Uterus (tissue), 4 donors: ENCODE measurements around the gene PKNOX2. TPM values are rescaled to one million over a fixed set of nuclear protein-coding genes. Genes with fewer than 3 reads are reported as not detected.

ENCODE experiments used
- DNase-seq, 2 donors: peaks; one replicate each; pipeline ENCODE4 v3.0.0-alpha.2; 2019 to 2020
- H3K27ac ChIP-seq, 2 donors: fragments of 200-600 bp; sonication (generic); 1 replicate in 1 of 2; 2 replicates in 1 of 2; pipeline ENCODE4 v1.5.1; 2016 to 2018
- H3K27me3 ChIP-seq, 2 donors: fragments of 200-600 bp; sonication (generic); one replicate each; pipeline ENCODE4 v1.5.1; 2018 to 2019; ENCODE audit warnings: control low read depth in 1 of 2
- H3K36me3 ChIP-seq, 2 donors: fragments of 200-600 bp; sonication (generic); one replicate each; pipeline ENCODE4 v1.5.1; 2019; ENCODE audit warnings: control low read depth in 1 of 2
- H3K4me1 ChIP-seq, 2 donors: fragments of 200-600 bp; sonication (generic); one replicate each; pipeline ENCODE4 v1.5.1; 2018 to 2019; ENCODE audit warnings: control low read depth in 1 of 2
- H3K4me3 ChIP-seq, 2 donors: fragments of 200-600 bp; sonication (generic); 1 replicate in 1 of 2; 2 replicates in 1 of 2; pipeline ENCODE4 v1.5.1; 2018 to 2019; ENCODE audit warnings: mild to moderate bottlenecking in 1 of 2
- H3K9me3 ChIP-seq, 2 donors: fragments of 200-600 bp; sonication (generic); one replicate each; pipeline ENCODE4 v1.5.1; 2019; ENCODE audit warnings: control low read depth in 1 of 2
- POLR2A ChIP-seq, 2 donors: fragments of 450-650 bp; IDR thresholded peaks; one replicate each; pipeline ENCODE4 v1.6.1; 2016; ENCODE audit warnings: antibody characterized with exemption in 2 of 2, mild to moderate bottlenecking in 1 of 2, moderate library complexity in 1 of 2
- intact Hi-C: fragments of 100-400 bp; cut with DNase I; formaldehyde crosslinking; loops from one replicate; pipeline ENCODE4 v1.15.1; 2023; ENCODE audit warnings: low total_unique reads
- total RNA-seq, 4 donors: library from RNA; depleted of rRNA in 3 of 4; stranded (reverse); fragments of >200 nt in 3 of 4; gene quantifications; one replicate each; pipeline versions ENCODE4 v1.1.0 to v1.2.4, GENCODE V29; 2014 to 2023
- TF ChIP-seq, protein P1 (sequence below), 4 experiments: fragments of 200-600 bp in 2 of 4; fragments of 450-650 bp in 2 of 4; sonication (generic) in 2 of 4; IDR thresholded peaks; one replicate each; pipeline ENCODE4 v1.5.1; 2016 to 2019; ENCODE audit warnings: antibody characterized with exemption in 4 of 4, mild to moderate bottlenecking in 2 of 4, moderate library complexity in 1 of 4
- donor health status: DM: yes; HTN: yes; CAD: no.

The PKNOX2 gene
- total RNA-seq, 4 donors from 2014 or later: 0.29 to 22.7 (median 3.3) TPM

DNA sequence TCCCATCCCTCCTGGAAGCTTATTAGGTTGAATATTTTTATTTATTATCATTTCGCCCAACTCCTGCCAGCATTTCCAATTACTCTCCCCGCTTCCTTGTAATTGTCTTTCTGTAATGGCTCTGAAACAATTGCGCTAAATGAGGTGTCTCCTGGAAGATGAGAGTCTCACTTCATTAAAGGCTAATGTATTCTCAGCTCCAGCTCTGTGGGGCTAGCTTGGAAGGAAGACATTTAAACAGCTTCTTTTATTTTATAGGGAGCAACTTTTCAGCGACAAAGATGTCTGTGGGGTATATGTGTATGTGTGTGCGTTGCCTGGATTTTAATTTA lies 86.6 kb downstream of the PKNOX2 start:
- Histone ChIP-seq H3K27ac (no peak overlapping the region), H3K9me3 (no peaks in the 10 kb centered on the region), H3K4me1 (no peaks in the 10 kb centered on the region), H3K36me3 (no peaks in the 10 kb centered on the region), H3K4me3 (no peak overlapping the region), H3K27me3 (no peaks in the 10 kb centered on the region)
- DNase-seq: no peak
- intact Hi-C loops: no loop called here
- TF ChIP-seq, protein P1, sequence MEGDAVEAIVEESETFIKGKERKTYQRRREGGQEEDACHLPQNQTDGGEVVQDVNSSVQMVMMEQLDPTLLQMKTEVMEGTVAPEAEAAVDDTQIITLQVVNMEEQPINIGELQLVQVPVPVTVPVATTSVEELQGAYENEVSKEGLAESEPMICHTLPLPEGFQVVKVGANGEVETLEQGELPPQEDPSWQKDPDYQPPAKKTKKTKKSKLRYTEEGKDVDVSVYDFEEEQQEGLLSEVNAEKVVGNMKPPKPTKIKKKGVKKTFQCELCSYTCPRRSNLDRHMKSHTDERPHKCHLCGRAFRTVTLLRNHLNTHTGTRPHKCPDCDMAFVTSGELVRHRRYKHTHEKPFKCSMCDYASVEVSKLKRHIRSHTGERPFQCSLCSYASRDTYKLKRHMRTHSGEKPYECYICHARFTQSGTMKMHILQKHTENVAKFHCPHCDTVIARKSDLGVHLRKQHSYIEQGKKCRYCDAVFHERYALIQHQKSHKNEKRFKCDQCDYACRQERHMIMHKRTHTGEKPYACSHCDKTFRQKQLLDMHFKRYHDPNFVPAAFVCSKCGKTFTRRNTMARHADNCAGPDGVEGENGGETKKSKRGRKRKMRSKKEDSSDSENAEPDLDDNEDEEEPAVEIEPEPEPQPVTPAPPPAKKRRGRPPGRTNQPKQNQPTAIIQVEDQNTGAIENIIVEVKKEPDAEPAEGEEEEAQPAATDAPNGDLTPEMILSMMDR (IDR thresholded peaks at IDR 0.05): no peak
- no peak for TF ChIP-seq POLR2A (IDR thresholded peaks at IDR 0.05)

DNA sequence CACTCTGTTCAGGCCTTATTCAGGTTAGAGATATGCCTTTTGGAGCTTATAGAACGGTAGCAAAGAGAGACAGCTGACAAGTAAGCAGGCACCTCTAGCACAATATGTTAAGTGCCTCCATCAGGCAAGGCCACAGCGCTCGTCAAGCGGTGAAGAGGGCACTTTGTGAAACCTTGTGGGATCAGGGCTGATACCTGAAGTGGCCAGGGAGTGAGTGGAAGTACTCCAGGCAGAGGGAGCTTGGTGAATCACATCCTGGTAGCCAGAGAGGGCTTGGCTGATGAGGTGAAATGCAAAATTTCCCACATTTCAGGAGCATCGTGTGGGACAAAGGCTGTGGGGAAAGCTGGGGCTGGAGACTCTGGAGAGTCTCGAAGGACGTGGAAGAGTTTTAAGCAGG lies 87.4 kb downstream of the PKNOX2 start:
- no peaks in the 10 kb centered on the region for H3K36me3 ChIP-seq
- no peak overlapping the region for H3K27ac ChIP-seq
- no peaks in the 10 kb centered on the region for H3K4me1 ChIP-seq
- TF ChIP-seq, protein P1 (IDR thresholded peaks at IDR 0.05): no peak
- H3K9me3 ChIP-seq: no peaks in the 10 kb centered on the region
- intact Hi-C loops: no loop called here
- H3K4me3 ChIP-seq: no peak overlapping the region
- no peak for DNase-seq
- H3K27me3 ChIP-seq: no peaks in the 10 kb centered on the region

DNA sequence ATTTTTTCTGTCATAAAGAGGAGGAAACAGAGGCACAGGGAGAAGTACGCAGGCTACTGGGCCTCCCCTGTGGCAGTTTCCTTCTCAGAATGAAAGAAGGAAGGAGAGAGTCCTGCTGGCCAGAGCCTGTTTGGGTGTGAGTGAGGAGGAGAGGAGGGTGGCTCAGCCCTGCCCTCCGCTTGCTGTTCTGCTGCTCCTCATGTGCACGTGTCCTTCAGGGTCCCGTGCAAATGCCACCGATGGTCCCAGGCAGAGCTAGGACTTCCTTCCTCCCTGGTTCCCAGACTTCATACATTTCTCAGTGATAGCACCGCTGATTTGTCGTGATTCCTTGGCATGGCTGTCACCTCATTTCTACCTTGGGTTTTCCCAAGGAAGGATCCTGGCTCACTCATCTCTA lies 88.7 kb downstream of the PKNOX2 start:
- Histone ChIP-seq H3K9me3 (no peaks in the 10 kb centered on the region), H3K27ac (no peak overlapping the region), H3K27me3 (no peaks in the 10 kb centered on the region), H3K4me1 (no peaks in the 10 kb centered on the region), H3K4me3 (no peak overlapping the region), H3K36me3 (no peaks in the 10 kb centered on the region)
- DNase-seq: no peak
- TF ChIP-seq POLR2A (IDR thresholded peaks at IDR 0.05): no peak
- TF ChIP-seq, protein P1 (IDR thresholded peaks at IDR 0.05): no peak
- intact Hi-C loops: no loop called here

DNA sequence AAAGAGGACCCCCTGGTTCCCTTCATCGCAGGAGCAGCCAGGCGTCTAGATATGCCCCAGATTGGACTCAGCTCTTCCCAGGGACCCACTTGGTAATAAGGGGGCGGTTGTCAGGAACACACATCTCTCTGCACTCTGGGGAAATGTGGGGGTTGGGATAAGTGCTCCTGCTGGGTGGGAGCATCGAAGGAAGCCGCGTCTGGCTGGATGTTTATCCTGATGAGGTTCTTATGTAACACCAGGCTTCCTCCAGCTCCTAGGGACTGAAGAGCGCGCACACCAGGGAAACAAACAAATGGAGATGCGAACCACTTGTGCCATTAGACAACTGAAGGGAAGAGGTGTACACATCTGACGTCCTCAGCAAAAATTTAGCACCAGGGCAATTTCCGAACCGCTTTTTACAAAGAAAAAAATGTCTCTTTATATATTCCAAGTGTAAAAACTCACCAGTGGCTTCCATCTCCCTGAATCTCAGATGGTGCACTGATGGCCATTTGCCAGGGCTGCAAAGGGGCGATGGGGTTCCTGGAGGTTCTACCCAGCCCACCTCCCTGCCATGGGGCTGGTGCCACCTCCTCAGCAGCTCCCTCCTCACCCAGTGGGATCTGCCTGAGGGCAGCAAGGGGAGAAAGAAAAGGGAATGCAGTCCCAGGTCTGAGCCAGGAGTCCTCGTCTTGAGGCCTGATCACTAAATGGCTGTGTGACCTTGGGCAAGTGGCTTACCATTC lies 89.4 kb downstream of the PKNOX2 start:
- Histone ChIP-seq H3K27me3 (no peaks in the 10 kb centered on the region), H3K4me1 (no peaks in the 10 kb centered on the region), H3K36me3 (no peaks in the 10 kb centered on the region), H3K9me3 (no peaks in the 10 kb centered on the region), H3K27ac (no peak overlapping the region), H3K4me3 (no peak overlapping the region)
- TF ChIP-seq, protein P1 (IDR thresholded peaks at IDR 0.05): no peak
- TF ChIP-seq POLR2A (IDR thresholded peaks at IDR 0.05): no peak
- intact Hi-C loops: no loop called here
- DNase-seq: no peak

DNA sequence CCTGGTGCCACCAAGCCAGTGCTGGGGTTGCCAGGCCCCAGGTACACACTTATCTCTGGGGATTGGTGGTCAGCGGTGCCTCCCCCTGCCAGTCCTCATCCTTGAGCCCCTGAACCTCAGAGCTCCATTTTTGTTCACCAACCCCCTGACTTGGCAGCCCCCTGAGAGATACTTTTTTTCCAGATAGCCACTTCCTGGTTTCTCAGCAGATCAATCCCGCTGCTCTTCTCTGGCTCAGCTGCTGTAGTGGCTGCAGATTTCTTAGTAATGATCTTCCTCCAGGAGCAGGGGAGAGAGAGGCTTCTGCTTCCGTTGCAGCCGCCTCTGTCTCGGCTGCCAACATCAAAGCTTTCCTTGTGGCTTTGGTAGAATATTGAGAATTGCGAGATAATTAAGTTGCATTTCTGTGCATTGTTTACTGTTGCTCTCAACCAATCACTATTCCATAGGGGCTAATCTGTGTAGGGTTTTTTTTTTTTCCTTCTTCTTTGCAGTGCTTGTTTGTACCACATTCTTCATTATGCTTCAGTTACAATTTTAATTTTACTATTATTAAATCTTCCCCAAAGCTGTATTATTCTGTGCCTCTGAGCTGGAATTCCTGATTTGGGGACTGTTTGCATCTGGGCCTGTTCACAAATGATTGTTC lies 92.1 kb downstream of the PKNOX2 start:
- H3K9me3 ChIP-seq: no peaks in the 10 kb centered on the region
- TF ChIP-seq POLR2A (IDR thresholded peaks at IDR 0.05): no peak
- TF ChIP-seq, protein P1 (IDR thresholded peaks at IDR 0.05): no peak
- H3K27ac ChIP-seq: peak overlapping the region in 1 of 2 donors; percentile 17
- no peaks in the 10 kb centered on the region for H3K36me3 ChIP-seq
- H3K4me1 ChIP-seq: no peaks in the 10 kb centered on the region
- no peaks in the 10 kb centered on the region for H3K27me3 ChIP-seq
- DNase-seq: no peak
- intact Hi-C loops: no loop called here
- no peak overlapping the region for H3K4me3 ChIP-seq
